HepG2 (cell line): ENCODE measurements around the gene CPAMD8. TPM values are rescaled to one million over a fixed set of nuclear protein-coding genes. Genes with fewer than 3 reads are reported as not detected.

Experiments used
- BRD4 ChIP-seq: sonication (generic); formaldehyde crosslinking; IDR thresholded peaks from 2 replicates; pipeline ENCODE4 v1.4.0; 2020; ENCODE audit warnings: missing genetic modification reagents
- CCDC6 ChIP-seq: sonication (generic); formaldehyde crosslinking; IDR thresholded peaks from 2 replicates; pipeline ENCODE4 v1.8.1; 2022; ENCODE audit warnings: mild to moderate bottlenecking, missing genetic modification reagents, moderate library complexity
- ELF4 ChIP-seq: sonication (generic); formaldehyde crosslinking; IDR thresholded peaks from 2 replicates; pipeline ENCODE4 v1.5.0; 2020; ENCODE audit warnings: missing genetic modification reagents, mild to moderate bottlenecking, moderate library complexity, borderline replicate concordance
- FOXC1 ChIP-seq: sonication (generic); formaldehyde crosslinking; IDR thresholded peaks from 2 replicates; pipeline ENCODE4 v1.8.0; 2022; ENCODE audit warnings: mild to moderate bottlenecking, missing genetic modification reagents, borderline replicate concordance
- PAX8 ChIP-seq: sonication (generic); formaldehyde crosslinking; IDR thresholded peaks from 2 replicates; pipeline ENCODE4 v1.8.0; 2022; ENCODE audit warnings: mild to moderate bottlenecking, missing genetic modification reagents, borderline replicate concordance
- SOX6 ChIP-seq, 2 experiments: fragments of 450-650 bp in 1 of 2; sonication (generic) in 1 of 2; formaldehyde crosslinking in 1 of 2; IDR thresholded peaks; 2 replicates each; pipeline versions ENCODE4 v1.4.0 to v1.6.1; 2017 to 2020; ENCODE audit warnings: antibody characterized with exemption in 1 of 2, mild to moderate bottlenecking in 1 of 2, missing genetic modification reagents in 1 of 2
- TEAD3 ChIP-seq: optimal IDR thresholded peaks from 2 replicates; pipeline ENCODE3; 2016; ENCODE audit warnings: borderline replicate concordance
- TSC22D2 ChIP-seq: sonication (generic); formaldehyde crosslinking; IDR thresholded peaks from 2 replicates; pipeline ENCODE4 v1.5.1; 2020; ENCODE audit warnings: missing genetic modification reagents, mild to moderate bottlenecking, borderline replicate concordance
- ZNF451 ChIP-seq: sonication (generic); formaldehyde crosslinking; IDR thresholded peaks from 2 replicates; pipeline ENCODE4 v1.5.0; 2020; ENCODE audit warnings: mild to moderate bottlenecking, missing genetic modification reagents
- ZNF546 ChIP-seq: sonication (generic); formaldehyde crosslinking; conservative IDR thresholded peaks from 2 replicates; pipeline ENCODE4 v1.8.1; 2023; ENCODE audit warnings: mild to moderate bottlenecking, missing genetic modification reagents
- ZNF629 ChIP-seq: sonication (generic); formaldehyde crosslinking; conservative IDR thresholded peaks from 2 replicates; pipeline ENCODE4 v1.5.0; 2020; ENCODE audit warnings: missing genetic modification reagents
- ZNF703 ChIP-seq: sonication (generic); formaldehyde crosslinking; IDR thresholded peaks from 2 replicates; pipeline ENCODE4 v1.5.1; 2020; ENCODE audit warnings: missing genetic modification reagents, mild to moderate bottlenecking, moderate library complexity, borderline replicate concordance
- ZSCAN21 ChIP-seq: sonication (generic); formaldehyde crosslinking; IDR thresholded peaks from 2 replicates; pipeline ENCODE4 v1.8.0; 2022; ENCODE audit warnings: mild to moderate bottlenecking, missing genetic modification reagents, moderate library complexity, borderline replicate concordance
- polyA plus RNA-seq, 8 experiments: library from polyadenylated mRNA; depleted of rRNA in 3 of 8; stranded (reverse) in 7 of 8; unstranded in 1 of 8; fragments of >200 nt; fragmentation: Illumina TruSeq in 4 of 8; extraction: Trizol in 4 of 8; gene quantifications; 2 replicates each; pipeline versions ENCODE4 v1.2.1 to v1.2.3, GENCODE V29; 2011 to 2016; ENCODE audit warnings: low read depth in 4 of 8, missing spikeins in 1 of 8, mixed read lengths in 1 of 8; ENCODE audit not compliant: insufficient read depth in 1 of 8
- total RNA-seq, 5 experiments: library from RNA; depleted of rRNA; stranded (reverse); fragments of >200 nt; fragmentation: Illumina TruSeq; extraction: Trizol; gene quantifications; 2 replicates each; pipeline ENCODE4 v1.2.3, GENCODE V29; 2016; ENCODE audit warnings: low read depth in 1 of 5
- TF ChIP-seq, protein P1 (sequence below): sonication (generic); formaldehyde crosslinking; IDR thresholded peaks from 2 replicates; pipeline ENCODE4 v1.5.0; 2020; ENCODE audit warnings: missing genetic modification reagents, mild to moderate bottlenecking, borderline replicate concordance
- TF ChIP-seq, protein P2 (sequence below): sonication (generic); formaldehyde crosslinking; IDR thresholded peaks from 2 replicates; pipeline ENCODE4 v1.4.0; 2020; ENCODE audit warnings: missing genetic modification reagents
- TF ChIP-seq, protein P3 (sequence below), 2 experiments: sonication (generic) in 1 of 2; formaldehyde crosslinking in 1 of 2; IDR thresholded peaks; 2 replicates each; pipeline versions ENCODE4 v1.6.1 to v1.9.0; 2014 to 2022; ENCODE audit warnings: antibody characterized with exemption in 1 of 2, borderline replicate concordance in 1 of 2, inconsistent platforms in 1 of 2, low read depth in 1 of 2, missing genetic modification reagents in 1 of 2

The CPAMD8 gene
- total and polyA plus RNA-seq, 2 of the 13 experiments (the other 11 are each of a cell fraction or from before 2014, with no cell fraction given): 0.29 to 0.34 TPM

DNA sequence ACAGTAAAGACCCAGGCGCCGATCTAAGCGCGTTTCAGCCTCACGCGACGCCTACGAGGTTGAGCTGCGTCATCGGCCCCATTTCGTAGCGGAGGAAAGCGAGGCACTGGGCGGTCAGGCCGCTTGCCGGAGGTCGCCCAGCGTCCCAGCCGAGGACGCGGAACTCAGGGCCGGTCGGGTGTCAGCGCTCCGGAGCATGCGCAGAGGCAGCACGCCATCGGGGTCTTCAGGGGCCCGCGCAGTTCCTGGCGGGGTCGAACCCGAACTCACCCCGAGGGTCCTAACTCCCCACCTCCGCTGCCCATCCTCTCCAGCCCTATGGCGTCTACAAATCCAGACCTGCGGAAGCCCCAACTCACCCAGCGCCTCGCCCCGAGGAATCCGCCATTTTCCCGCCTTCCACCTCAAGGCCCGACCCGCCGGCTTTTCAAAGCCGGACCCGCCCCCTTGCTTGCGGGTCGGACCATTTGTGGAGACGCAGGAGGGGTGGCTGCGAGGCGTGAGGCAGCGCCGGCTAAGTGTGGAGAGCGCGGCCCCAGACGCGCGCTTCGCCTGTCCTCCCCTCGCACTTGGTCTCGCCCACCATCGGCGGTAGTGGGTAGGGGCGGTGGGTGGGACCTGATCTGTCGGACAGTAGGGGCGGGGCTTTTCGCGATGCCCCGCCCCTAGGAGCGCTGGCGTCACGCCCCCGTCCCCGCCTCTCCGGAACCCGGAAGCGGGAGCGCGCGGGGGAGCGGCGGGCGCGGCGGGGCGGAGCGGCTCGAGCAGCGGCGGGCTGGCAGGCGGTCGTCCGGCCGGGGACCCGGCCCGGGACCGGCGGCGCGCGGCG lies 48.6 kb upstream of the CPAMD8 start, which contains the start of the genes HAUS8 and MYO9B (continued):
- TF ChIP-seq, protein P1, sequence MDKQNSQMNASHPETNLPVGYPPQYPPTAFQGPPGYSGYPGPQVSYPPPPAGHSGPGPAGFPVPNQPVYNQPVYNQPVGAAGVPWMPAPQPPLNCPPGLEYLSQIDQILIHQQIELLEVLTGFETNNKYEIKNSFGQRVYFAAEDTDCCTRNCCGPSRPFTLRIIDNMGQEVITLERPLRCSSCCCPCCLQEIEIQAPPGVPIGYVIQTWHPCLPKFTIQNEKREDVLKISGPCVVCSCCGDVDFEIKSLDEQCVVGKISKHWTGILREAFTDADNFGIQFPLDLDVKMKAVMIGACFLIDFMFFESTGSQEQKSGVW: no peak
- TF ChIP-seq ZSCAN21 (CRISPR knock-in tag) (peak; percentile 70; the same call in 1 of the 2 replicates), PAX8 (no peak; the same call in 1 of the 2 replicates), SOX6 (IDR thresholded peaks at IDR 0.05) (no peak), SOX6 (CRISPR knock-in tag; IDR thresholded peaks at IDR 0.05) (peak; percentile 39; the same call in 1 of the 2 replicates), BRD4 (CRISPR knock-in tag) (0 out of 2 replicates have a peak, but pooled peaks have one; percentile 13), TSC22D2 (CRISPR knock-in tag) (peak; percentile 5; the same call in 1 of the 2 replicates), CCDC6 (CRISPR knock-in tag) (peak; percentile 80; the same call in 1 of the 2 replicates), ELF4 (CRISPR knock-in tag) (no peak; the same call in 1 of the 2 replicates), ZNF451 (no peak), ZNF546 (no peak), ZNF703 (CRISPR knock-in tag) (no peak), TEAD3 (CRISPR knock-in tag) (peak; percentile 33), FOXC1 (CRISPR knock-in tag) (peak; percentile 58; the same call in 1 of the 2 replicates), ZNF629 (peak; percentile 81)
- TF ChIP-seq, protein P2, sequence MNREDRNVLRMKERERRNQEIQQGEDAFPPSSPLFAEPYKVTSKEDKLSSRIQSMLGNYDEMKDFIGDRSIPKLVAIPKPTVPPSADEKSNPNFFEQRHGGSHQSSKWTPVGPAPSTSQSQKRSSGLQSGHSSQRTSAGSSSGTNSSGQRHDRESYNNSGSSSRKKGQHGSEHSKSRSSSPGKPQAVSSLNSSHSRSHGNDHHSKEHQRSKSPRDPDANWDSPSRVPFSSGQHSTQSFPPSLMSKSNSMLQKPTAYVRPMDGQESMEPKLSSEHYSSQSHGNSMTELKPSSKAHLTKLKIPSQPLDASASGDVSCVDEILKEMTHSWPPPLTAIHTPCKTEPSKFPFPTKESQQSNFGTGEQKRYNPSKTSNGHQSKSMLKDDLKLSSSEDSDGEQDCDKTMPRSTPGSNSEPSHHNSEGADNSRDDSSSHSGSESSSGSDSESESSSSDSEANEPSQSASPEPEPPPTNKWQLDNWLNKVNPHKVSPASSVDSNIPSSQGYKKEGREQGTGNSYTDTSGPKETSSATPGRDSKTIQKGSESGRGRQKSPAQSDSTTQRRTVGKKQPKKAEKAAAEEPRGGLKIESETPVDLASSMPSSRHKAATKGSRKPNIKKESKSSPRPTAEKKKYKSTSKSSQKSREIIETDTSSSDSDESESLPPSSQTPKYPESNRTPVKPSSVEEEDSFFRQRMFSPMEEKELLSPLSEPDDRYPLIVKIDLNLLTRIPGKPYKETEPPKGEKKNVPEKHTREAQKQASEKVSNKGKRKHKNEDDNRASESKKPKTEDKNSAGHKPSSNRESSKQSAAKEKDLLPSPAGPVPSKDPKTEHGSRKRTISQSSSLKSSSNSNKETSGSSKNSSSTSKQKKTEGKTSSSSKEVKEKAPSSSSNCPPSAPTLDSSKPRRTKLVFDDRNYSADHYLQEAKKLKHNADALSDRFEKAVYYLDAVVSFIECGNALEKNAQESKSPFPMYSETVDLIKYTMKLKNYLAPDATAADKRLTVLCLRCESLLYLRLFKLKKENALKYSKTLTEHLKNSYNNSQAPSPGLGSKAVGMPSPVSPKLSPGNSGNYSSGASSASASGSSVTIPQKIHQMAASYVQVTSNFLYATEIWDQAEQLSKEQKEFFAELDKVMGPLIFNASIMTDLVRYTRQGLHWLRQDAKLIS (CRISPR knock-in tag): no peak
- TF ChIP-seq, protein P3, sequence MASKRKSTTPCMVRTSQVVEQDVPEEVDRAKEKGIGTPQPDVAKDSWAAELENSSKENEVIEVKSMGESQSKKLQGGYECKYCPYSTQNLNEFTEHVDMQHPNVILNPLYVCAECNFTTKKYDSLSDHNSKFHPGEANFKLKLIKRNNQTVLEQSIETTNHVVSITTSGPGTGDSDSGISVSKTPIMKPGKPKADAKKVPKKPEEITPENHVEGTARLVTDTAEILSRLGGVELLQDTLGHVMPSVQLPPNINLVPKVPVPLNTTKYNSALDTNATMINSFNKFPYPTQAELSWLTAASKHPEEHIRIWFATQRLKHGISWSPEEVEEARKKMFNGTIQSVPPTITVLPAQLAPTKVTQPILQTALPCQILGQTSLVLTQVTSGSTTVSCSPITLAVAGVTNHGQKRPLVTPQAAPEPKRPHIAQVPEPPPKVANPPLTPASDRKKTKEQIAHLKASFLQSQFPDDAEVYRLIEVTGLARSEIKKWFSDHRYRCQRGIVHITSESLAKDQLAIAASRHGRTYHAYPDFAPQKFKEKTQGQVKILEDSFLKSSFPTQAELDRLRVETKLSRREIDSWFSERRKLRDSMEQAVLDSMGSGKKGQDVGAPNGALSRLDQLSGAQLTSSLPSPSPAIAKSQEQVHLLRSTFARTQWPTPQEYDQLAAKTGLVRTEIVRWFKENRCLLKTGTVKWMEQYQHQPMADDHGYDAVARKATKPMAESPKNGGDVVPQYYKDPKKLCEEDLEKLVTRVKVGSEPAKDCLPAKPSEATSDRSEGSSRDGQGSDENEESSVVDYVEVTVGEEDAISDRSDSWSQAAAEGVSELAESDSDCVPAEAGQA (IDR thresholded peaks at IDR 0.05; ENCODE audit: low read depth): no peak
- TF ChIP-seq, protein P3 (CRISPR knock-in tag; IDR thresholded peaks at IDR 0.05; ENCODE audit: borderline replicate concordance): no peak
